NB4 (cell line): ENCODE data around the gene NDOR1.

ENCODE experiments used
- MYC ChIP-seq: IDR thresholded peaks from 2 replicates; pipeline ENCODE4 v1.6.1; 2011; ENCODE audit warnings: low read depth, low read length
- POLR2A ChIP-seq: IDR thresholded peaks from 2 replicates; pipeline ENCODE4 v1.6.1; 2011; ENCODE audit warnings: mild to moderate bottlenecking; ENCODE audit not compliant: insufficient read length; ENCODE audit errors: extremely low read depth
- TF ChIP-seq, protein P1 (sequence below): IDR thresholded peaks from 2 replicates; pipeline ENCODE4 v1.6.1; 2011; ENCODE audit warnings: low read depth, low read length
- TF ChIP-seq, protein P2 (sequence below): IDR thresholded peaks from one replicate; pipeline ENCODE4 v1.5.1; 2012; ENCODE audit warnings: low read depth, low read length

DNA sequence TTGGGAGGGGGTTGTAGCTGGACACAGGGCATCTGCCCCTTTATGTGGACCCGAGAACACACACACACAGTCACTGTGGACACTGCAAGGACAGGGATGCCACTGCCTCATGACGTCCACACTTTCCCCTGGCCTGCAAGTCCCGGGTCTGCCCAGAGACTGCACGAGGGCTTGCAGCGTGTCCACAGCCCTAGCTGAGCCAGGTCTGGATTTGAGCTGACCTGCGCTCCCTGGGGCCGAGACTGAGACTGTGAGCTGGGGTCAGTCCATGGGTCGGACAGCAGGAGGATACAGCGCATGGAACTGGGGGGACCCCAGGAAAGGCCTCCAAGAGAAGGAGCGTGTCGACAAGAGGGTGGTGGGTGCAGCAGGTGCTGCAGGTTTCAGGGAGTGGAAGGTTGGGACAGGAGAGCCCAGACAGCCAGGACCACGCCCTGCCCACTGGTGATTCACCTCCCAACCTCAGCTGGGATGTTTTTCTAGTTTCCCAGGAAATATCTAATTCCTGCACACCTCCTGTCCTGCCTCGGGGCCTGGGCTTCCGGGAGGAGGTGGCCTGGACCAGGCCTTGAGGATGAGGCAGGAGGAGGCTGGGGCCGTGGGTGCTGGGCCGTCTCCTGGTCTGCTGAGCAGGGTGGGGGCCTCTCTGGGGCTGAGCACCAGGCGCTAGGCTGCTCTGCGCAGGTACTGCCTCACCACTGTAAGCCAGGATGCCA is 21.0 kb downstream of the NDOR1 start:
- TF ChIP-seq, protein P1, sequence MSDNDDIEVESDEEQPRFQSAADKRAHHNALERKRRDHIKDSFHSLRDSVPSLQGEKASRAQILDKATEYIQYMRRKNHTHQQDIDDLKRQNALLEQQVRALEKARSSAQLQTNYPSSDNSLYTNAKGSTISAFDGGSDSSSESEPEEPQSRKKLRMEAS, result no peak
- TF ChIP-seq, protein P2, sequence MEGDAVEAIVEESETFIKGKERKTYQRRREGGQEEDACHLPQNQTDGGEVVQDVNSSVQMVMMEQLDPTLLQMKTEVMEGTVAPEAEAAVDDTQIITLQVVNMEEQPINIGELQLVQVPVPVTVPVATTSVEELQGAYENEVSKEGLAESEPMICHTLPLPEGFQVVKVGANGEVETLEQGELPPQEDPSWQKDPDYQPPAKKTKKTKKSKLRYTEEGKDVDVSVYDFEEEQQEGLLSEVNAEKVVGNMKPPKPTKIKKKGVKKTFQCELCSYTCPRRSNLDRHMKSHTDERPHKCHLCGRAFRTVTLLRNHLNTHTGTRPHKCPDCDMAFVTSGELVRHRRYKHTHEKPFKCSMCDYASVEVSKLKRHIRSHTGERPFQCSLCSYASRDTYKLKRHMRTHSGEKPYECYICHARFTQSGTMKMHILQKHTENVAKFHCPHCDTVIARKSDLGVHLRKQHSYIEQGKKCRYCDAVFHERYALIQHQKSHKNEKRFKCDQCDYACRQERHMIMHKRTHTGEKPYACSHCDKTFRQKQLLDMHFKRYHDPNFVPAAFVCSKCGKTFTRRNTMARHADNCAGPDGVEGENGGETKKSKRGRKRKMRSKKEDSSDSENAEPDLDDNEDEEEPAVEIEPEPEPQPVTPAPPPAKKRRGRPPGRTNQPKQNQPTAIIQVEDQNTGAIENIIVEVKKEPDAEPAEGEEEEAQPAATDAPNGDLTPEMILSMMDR, result no peak
- TF ChIP-seq POLR2A, result no peak
- no peak for TF ChIP-seq MYC
